SK-N-SH (cell line): ENCODE measurements around the gene RGS6.

Source experiments
- CHD2 ChIP-seq: fragments of 150-350 bp; IDR thresholded peaks from 2 replicates; pipeline ENCODE4 v1.6.1; 2018; ENCODE audit warnings: low read length; ENCODE audit not compliant: partially characterized antibody
- CTCF ChIP-seq: fragments of 200-600 bp; sonication (generic); IDR thresholded peaks from 2 replicates; pipeline ENCODE4 v1.6.1; 2017; ENCODE audit warnings: antibody characterized with exemption, mild to moderate bottlenecking, moderate library complexity
- EP300 ChIP-seq, 2 experiments: IDR thresholded peaks; 2 replicates each; pipeline versions ENCODE4 v1.4.0 to v1.6.1; 2012; ENCODE audit warnings: borderline replicate concordance in 1 of 2, low read depth in 1 of 2, low read length in 1 of 2
- MEF2A ChIP-seq: IDR thresholded peaks from 2 replicates; pipeline ENCODE4 v1.4.0; 2012; ENCODE audit warnings: low read depth, borderline replicate concordance
- PBX3 ChIP-seq: IDR thresholded peaks from 2 replicates; pipeline ENCODE4; 2012
- SIN3A ChIP-seq: IDR thresholded peaks from 2 replicates; pipeline ENCODE4 v1.6.1; 2012; ENCODE audit warnings: low read depth, mild to moderate bottlenecking, low read length, moderate library complexity, borderline replicate concordance
- TCF12 ChIP-seq: IDR thresholded peaks from 2 replicates; pipeline ENCODE4 v1.4.0; 2012

GRCh38 chr14:72024043-72024407, 91.8 kb downstream of the RGS6 start:
- no peak for TF ChIP-seq SIN3A
- peak; percentile 45; the same call in 1 of the 2 replicates for TF ChIP-seq CTCF
- no peak for TF ChIP-seq EP300 (IDR thresholded peaks at IDR 0.05; ENCODE audit: borderline replicate concordance in 1 of 2, low read depth in 1 of 2, low read length in 1 of 2)
- TF ChIP-seq CHD2, result no peak
- no peak for TF ChIP-seq MEF2A
- TF ChIP-seq TCF12, result no peak
- TF ChIP-seq PBX3, result no peak
